Measurements from ENCODE around the gene PIK3C2A.

Gene PIK3C2A

DNA sequence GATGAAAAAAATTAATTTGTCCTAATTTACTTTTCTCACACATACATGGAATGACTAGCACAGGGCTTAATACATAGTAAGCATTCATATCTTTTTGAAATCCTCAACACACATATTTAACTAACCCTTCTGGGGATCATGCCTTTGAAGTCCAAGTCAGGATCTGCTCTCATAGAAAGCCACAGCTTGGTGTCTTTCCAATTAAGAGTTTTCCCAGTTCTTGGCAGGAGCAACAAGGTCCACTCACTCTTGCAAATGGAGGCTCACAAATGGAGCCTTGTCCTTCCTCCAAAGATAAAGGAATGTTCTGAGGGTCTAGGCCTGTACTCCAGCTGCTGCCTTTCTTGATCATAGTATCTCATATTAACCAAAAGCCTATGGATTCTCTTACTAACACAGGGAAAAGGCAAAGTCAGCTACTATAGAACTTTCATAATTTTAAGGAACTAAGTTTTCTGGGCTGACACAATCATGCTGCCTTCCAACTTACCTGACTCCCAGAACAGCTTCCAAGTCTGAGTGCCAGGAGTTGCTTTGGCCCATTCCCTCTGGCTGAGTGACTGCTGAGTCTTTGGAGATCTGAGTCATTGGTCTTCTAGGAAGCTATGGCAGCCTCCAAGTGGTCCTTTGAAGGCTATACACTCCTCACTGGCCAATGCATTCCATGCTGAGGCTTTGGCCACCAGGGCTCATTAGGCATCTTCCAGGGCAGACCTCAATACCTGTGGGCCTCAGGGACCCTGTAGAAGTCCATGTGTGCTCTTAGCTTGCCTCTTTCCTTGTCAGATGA lies 43.0 kb upstream of the PIK3C2A start:
- TF ChIP-seq TCF12 (IDR thresholded peaks at IDR 0.05; ENCODE audit: low read depth), result no peak
- TF ChIP-seq, protein P1, sequence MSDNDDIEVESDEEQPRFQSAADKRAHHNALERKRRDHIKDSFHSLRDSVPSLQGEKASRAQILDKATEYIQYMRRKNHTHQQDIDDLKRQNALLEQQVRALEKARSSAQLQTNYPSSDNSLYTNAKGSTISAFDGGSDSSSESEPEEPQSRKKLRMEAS (IDR thresholded peaks at IDR 0.05), result no peak
- TF ChIP-seq EP300 (IDR thresholded peaks at IDR 0.05; ENCODE audit: borderline replicate concordance), result no peak
- no peak for TF ChIP-seq CEBPB (IDR thresholded peaks at IDR 0.05)
- no peak for TF ChIP-seq TAF1 (IDR thresholded peaks at IDR 0.05; ENCODE audit: low read depth)
- TF ChIP-seq TEAD4 (IDR thresholded peaks at IDR 0.05), result no peak
- no peak for TF ChIP-seq EGR1 (IDR thresholded peaks at IDR 0.05)
- TF ChIP-seq ZBTB7A (IDR thresholded peaks at IDR 0.05; ENCODE audit: low read depth), result no peak

DNA sequence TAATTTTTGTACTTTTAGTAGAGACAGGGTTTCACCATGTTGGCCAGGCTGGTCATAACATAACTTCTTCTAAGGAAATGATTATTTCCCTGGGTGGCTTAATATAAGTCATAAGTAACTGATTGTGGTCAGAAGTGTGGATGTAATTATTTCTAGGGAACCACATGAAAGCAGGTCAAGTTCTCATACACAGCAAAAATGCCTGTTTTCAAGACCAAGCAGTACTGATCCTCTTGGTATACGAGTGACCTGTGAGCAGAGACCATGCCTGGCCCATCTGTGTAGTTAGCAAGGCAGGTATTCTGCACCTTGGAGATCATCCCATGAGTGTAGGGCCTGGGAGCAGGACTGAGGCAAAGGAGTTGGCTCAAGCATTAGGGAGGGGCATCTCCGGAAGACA lies 36.3 kb upstream of the PIK3C2A start:
- TF ChIP-seq CEBPB (IDR thresholded peaks at IDR 0.05) (no peak), CREB1 (IDR thresholded peaks at IDR 0.05; ENCODE audit: low read depth) (no peak), YY1 (IDR thresholded peaks at IDR 0.05; ENCODE audit: low read depth) (no peak), EGR1 (IDR thresholded peaks at IDR 0.05) (no peak), RAD21 (IDR thresholded peaks at IDR 0.05; ENCODE audit: low read depth) (no peak), TEAD4 (IDR thresholded peaks at IDR 0.05) (no peak)

DNA sequence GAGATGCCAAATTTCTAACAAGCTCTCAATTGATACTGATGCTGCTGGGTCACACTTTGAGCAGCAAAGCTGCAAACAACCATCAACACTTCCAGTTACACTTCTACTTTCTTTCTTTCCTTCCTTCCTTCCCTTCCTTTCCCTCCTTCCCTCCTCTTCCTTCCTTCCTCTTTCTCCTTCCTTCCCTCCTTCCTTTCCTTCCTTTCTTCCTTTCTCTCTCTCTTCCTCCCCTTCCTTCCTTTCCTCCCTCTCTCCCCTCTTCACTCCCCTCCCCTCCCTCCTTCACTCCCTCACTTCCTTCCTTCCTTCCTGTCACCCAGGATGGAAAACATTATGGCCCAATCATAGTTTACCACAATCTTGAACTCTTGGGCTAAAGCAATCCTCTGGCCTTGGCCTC lies 33.0 kb upstream of the PIK3C2A start:
- TF ChIP-seq, protein P2, sequence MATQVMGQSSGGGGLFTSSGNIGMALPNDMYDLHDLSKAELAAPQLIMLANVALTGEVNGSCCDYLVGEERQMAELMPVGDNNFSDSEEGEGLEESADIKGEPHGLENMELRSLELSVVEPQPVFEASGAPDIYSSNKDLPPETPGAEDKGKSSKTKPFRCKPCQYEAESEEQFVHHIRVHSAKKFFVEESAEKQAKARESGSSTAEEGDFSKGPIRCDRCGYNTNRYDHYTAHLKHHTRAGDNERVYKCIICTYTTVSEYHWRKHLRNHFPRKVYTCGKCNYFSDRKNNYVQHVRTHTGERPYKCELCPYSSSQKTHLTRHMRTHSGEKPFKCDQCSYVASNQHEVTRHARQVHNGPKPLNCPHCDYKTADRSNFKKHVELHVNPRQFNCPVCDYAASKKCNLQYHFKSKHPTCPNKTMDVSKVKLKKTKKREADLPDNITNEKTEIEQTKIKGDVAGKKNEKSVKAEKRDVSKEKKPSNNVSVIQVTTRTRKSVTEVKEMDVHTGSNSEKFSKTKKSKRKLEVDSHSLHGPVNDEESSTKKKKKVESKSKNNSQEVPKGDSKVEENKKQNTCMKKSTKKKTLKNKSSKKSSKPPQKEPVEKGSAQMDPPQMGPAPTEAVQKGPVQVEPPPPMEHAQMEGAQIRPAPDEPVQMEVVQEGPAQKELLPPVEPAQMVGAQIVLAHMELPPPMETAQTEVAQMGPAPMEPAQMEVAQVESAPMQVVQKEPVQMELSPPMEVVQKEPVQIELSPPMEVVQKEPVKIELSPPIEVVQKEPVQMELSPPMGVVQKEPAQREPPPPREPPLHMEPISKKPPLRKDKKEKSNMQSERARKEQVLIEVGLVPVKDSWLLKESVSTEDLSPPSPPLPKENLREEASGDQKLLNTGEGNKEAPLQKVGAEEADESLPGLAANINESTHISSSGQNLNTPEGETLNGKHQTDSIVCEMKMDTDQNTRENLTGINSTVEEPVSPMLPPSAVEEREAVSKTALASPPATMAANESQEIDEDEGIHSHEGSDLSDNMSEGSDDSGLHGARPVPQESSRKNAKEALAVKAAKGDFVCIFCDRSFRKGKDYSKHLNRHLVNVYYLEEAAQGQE (IDR thresholded peaks at IDR 0.05; ENCODE audit: low read depth), result no peak
- TF ChIP-seq TCF12 (IDR thresholded peaks at IDR 0.05; ENCODE audit: low read depth) (no peak), TAF1 (IDR thresholded peaks at IDR 0.05; ENCODE audit: low read depth) (no peak), YY1 (IDR thresholded peaks at IDR 0.05; ENCODE audit: low read depth) (no peak), FOXM1 (IDR thresholded peaks at IDR 0.05; ENCODE audit: borderline replicate concordance, low read depth) (no peak), NFIC (IDR thresholded peaks at IDR 0.05) (no peak), EGR1 (IDR thresholded peaks at IDR 0.05) (no peak), CREB1 (IDR thresholded peaks at IDR 0.05; ENCODE audit: low read depth) (no peak), EP300 (IDR thresholded peaks at IDR 0.05; ENCODE audit: borderline replicate concordance) (no peak), CEBPB (IDR thresholded peaks at IDR 0.05) (no peak), TEAD4 (IDR thresholded peaks at IDR 0.05) (no peak), RAD21 (IDR thresholded peaks at IDR 0.05; ENCODE audit: low read depth) (no peak), ZBTB7A (IDR thresholded peaks at IDR 0.05; ENCODE audit: low read depth) (no peak)
- TF ChIP-seq, protein P1 (IDR thresholded peaks at IDR 0.05), result no peak
- TF ChIP-seq, protein P3, sequence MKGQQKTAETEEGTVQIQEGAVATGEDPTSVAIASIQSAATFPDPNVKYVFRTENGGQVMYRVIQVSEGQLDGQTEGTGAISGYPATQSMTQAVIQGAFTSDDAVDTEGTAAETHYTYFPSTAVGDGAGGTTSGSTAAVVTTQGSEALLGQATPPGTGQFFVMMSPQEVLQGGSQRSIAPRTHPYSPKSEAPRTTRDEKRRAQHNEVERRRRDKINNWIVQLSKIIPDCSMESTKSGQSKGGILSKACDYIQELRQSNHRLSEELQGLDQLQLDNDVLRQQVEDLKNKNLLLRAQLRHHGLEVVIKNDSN (IDR thresholded peaks at IDR 0.05), result no peak

DNA sequence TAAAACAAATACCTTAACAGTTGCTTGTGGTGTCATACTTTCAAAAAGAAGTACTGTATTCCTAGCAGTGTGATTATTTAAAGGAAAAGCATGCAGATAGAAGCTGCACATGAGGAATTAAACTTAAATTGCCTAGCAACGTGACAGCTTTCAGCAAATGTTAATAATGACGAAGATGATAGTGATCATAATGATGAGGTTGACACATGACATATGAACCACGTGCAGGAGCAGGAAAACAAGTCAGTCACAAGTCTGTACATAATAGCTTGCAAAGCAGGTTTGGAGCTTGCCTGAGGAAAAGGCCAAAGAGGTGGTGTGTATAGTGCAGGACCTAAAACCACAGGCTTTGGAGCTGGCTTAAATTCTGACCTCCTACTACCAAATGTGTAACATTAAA lies 30.6 kb upstream of the PIK3C2A start:
- TF ChIP-seq RAD21 (IDR thresholded peaks at IDR 0.05; ENCODE audit: low read depth) (no peak), EP300 (IDR thresholded peaks at IDR 0.05; ENCODE audit: borderline replicate concordance) (no peak)

DNA sequence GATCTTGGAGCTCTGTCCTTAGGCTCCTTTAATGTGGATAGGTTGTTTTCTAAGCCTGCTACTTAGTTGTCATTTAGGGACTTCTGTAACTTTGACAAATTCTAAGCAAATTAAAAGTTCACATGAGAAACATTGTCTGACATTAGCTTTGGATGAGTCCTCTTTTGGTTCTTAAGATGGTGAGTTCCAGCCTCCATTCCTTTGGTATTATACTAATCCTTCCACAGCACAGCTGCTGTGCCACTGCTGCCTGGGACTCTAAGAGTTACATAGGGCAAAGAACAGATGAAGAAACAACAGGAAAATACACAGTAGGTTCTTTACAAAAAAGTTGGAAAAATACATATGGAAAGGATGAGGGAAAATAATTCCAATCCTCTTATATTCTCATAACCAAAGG lies 25.3 kb upstream of the PIK3C2A start:
- TF ChIP-seq YY1 (IDR thresholded peaks at IDR 0.05; ENCODE audit: low read depth) (no peak), NFIC (IDR thresholded peaks at IDR 0.05) (no peak), EGR1 (IDR thresholded peaks at IDR 0.05) (no peak), CEBPB (IDR thresholded peaks at IDR 0.05) (no peak), TCF12 (IDR thresholded peaks at IDR 0.05; ENCODE audit: low read depth) (no peak), CREB1 (IDR thresholded peaks at IDR 0.05; ENCODE audit: low read depth) (no peak), EP300 (IDR thresholded peaks at IDR 0.05; ENCODE audit: borderline replicate concordance) (no peak), TAF1 (IDR thresholded peaks at IDR 0.05; ENCODE audit: low read depth) (no peak), ZBTB7A (IDR thresholded peaks at IDR 0.05; ENCODE audit: low read depth) (no peak), RAD21 (IDR thresholded peaks at IDR 0.05; ENCODE audit: low read depth) (no peak), TEAD4 (IDR thresholded peaks at IDR 0.05) (no peak), FOXM1 (IDR thresholded peaks at IDR 0.05; ENCODE audit: borderline replicate concordance, low read depth) (no peak)
- TF ChIP-seq, protein P1 (IDR thresholded peaks at IDR 0.05), result no peak
- TF ChIP-seq, protein P3 (IDR thresholded peaks at IDR 0.05), result no peak
- TF ChIP-seq, protein P2 (IDR thresholded peaks at IDR 0.05; ENCODE audit: low read depth), result no peak

Measured in Ishikawa (cell line).